ENCODE results near the gene HSPA2.

DNA sequence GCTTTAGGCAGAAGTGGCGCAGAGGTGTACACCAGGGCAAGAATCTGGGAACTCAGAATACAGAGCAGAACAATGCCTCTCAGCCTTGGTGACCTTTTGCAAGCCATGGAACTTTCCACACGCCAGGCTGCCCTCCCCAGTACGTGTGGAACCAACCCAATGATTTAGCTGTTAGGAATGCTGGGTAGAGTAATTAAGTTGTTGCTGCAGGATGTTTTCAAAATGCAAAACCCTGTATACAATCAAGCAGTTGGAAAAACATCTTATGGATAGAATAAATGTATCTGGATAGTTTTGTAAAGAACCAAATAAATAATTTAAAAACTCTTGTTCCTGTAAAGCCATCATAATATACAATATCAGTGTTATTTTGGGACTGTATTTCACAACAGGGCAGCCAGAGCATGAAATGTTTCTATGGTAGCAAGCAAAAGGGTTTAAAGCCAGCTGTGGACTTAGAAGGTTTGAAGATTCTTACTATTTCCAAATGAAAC is 28.6 kb downstream of the HSPA2 start:
- TF ChIP-seq POLR2A (IDR thresholded peaks at IDR 0.05), result no peak
- TF ChIP-seq, protein P1, sequence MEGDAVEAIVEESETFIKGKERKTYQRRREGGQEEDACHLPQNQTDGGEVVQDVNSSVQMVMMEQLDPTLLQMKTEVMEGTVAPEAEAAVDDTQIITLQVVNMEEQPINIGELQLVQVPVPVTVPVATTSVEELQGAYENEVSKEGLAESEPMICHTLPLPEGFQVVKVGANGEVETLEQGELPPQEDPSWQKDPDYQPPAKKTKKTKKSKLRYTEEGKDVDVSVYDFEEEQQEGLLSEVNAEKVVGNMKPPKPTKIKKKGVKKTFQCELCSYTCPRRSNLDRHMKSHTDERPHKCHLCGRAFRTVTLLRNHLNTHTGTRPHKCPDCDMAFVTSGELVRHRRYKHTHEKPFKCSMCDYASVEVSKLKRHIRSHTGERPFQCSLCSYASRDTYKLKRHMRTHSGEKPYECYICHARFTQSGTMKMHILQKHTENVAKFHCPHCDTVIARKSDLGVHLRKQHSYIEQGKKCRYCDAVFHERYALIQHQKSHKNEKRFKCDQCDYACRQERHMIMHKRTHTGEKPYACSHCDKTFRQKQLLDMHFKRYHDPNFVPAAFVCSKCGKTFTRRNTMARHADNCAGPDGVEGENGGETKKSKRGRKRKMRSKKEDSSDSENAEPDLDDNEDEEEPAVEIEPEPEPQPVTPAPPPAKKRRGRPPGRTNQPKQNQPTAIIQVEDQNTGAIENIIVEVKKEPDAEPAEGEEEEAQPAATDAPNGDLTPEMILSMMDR (IDR thresholded peaks at IDR 0.05), result no peak
